K562 (cell line): ENCODE data around the gene RRAD. TPM values are rescaled to one million over a fixed set of nuclear protein-coding genes. Genes with fewer than 3 reads are reported as not detected.

Source experiments
- ATAC-seq: fragments of 200-7000 bp; cut with Tn5 transposase; 3 replicates; pipeline ENCODE4 v1.9.1; 2020; ENCODE audit warnings: moderate library complexity
- BruUV-seq: library from RNA; stranded (reverse); fragments of 400-500 nt; replicated peaks from 2 replicates; lab custom pipeline; 2021; lab: Mats Ljungman, UMichigan
- CTCF ChIA-PET: fragments of 300-600 bp; formaldehyde crosslinking; extraction: SDS; loops from one replicate; lab custom pipeline; 2021; ENCODE audit warnings: low intra/inter-chr PET ratio; lab: Yijun Ruan, JAX
- POLR2A ChIA-PET: fragments of 300-600, 350-650 bp; sonication (Branson Sonifier 250); formaldehyde crosslinking; extraction: SDS; loops from one replicate; lab custom pipeline; 2021; ENCODE audit warnings: antibody characterized with exemption, inconsistent platforms; lab: Yijun Ruan, JAX
- DNase-seq, 4 experiments: peaks; one replicate each; pipeline versions ENCODE4 v3.0.0 to v3.0.0-alpha.2; 2011 to 2018; ENCODE audit warnings: low spot score in 3 of 4, mixed read lengths in 3 of 4; ENCODE audit errors: extremely low read depth in 1 of 4
- FAIRE-seq: peaks from 2 replicates; lab custom pipeline; 2011; peaks lifted over from hg19 to GRCh38; lab: Jason Lieb, UNC
- H2AFZ ChIP-seq: 2 replicates; pipeline ENCODE4 v1.6.0; 2011; ENCODE audit warnings: low read depth, low read length, control low read depth, inconsistent platforms
- H3K27ac ChIP-seq: fragments of 200-600 bp; 3 replicates; pipeline ENCODE4 v1.8.0; 2011; ENCODE audit warnings: low read depth, mild to moderate bottlenecking, control low read depth, inconsistent platforms, low read length, moderate library complexity, mixed read lengths; ENCODE audit errors: extremely low read depth
- H3K27me3 ChIP-seq, 2 experiments: fragments of 300-600 bp in 1 of 2; 2 replicates in 1 of 2; 3 replicates in 1 of 2; pipeline versions ENCODE4 v1.6.0 to v1.8.0; 2011; ENCODE audit warnings: inconsistent platforms in 2 of 2, low read length in 2 of 2, mild to moderate bottlenecking in 1 of 2, mixed read lengths in 1 of 2, moderate library complexity in 1 of 2; ENCODE audit not compliant: control insufficient read depth in 2 of 2, insufficient read depth in 2 of 2
- H3K36me3 ChIP-seq: fragments of 300-600 bp; 3 replicates; pipeline ENCODE4 v1.8.0; 2011; ENCODE audit warnings: mild to moderate bottlenecking, low read length, inconsistent platforms; ENCODE audit not compliant: control insufficient read depth, insufficient read depth
- H3K4me1 ChIP-seq, 2 experiments: fragments of 200-600 bp in 1 of 2; replicated peaks in 1 of 2; 2 replicates in 1 of 2; 3 replicates in 1 of 2; pipeline versions ENCODE4 v1.5.1 to v1.8.0; 2011; ENCODE audit warnings: inconsistent platforms in 2 of 2, low read length in 2 of 2, mild to moderate bottlenecking in 1 of 2, mixed read lengths in 1 of 2, moderate library complexity in 1 of 2; ENCODE audit not compliant: control insufficient read depth in 2 of 2, insufficient read depth in 2 of 2
- H3K4me2 ChIP-seq: 2 replicates; pipeline ENCODE4 v1.6.1; 2011; ENCODE audit warnings: low read length, control low read depth, inconsistent platforms, mixed read lengths; ENCODE audit not compliant: insufficient read depth
- H3K4me3 ChIP-seq: fragments of 200-600 bp; sonication (generic), shearing (Covaris generic); 2 replicates; pipeline ENCODE4 v1.5.1; 2016; ENCODE audit warnings: control low read depth, inconsistent platforms
- H3K79me2 ChIP-seq: fragments of 200-600 bp; 3 replicates; pipeline ENCODE4 v1.8.0; 2011; ENCODE audit warnings: low read length, inconsistent platforms; ENCODE audit not compliant: control insufficient read depth, insufficient read depth
- H3K9ac ChIP-seq, 2 experiments: 2 replicates each; pipeline versions ENCODE4 v1.6.0 to v1.6.1; 2011; ENCODE audit warnings: low read depth in 2 of 2, low read length in 2 of 2, control low read depth in 1 of 2, inconsistent platforms in 1 of 2, mild to moderate bottlenecking in 1 of 2, mixed read lengths in 1 of 2; ENCODE audit not compliant: insufficient read depth in 1 of 2
- H3K9me1 ChIP-seq: one replicate; pipeline ENCODE4 v1.6.0; 2011; ENCODE audit warnings: inconsistent platforms, mild to moderate bottlenecking, low read length, moderate library complexity; ENCODE audit not compliant: control insufficient read depth, insufficient read depth
- H3K9me3 ChIP-seq: replicated peaks from 2 replicates; pipeline ENCODE4 v1.5.1; 2011; ENCODE audit warnings: low read depth, low read length, inconsistent platforms; ENCODE audit not compliant: control insufficient read depth, insufficient read depth
- H4K20me1 ChIP-seq: replicated peaks from 2 replicates; pipeline ENCODE4 v1.6.1; 2011; ENCODE audit warnings: low read length, inconsistent platforms, mixed read lengths; ENCODE audit not compliant: control insufficient read depth, insufficient read depth
- EP400 ChIP-seq: fragments of 450-650 bp; IDR thresholded peaks from 2 replicates; pipeline ENCODE4 v1.6.1; 2017; ENCODE audit warnings: antibody characterized with exemption, mild to moderate bottlenecking, moderate library complexity
- NR0B1 ChIP-seq: fragments of 450-650 bp; IDR thresholded peaks from one replicate; pipeline ENCODE4 v1.6.1; 2018; ENCODE audit warnings: mild to moderate bottlenecking, moderate library complexity; ENCODE audit not compliant: partially characterized antibody
- PHF20 ChIP-seq: fragments of 450-650 bp; IDR thresholded peaks from 2 replicates; pipeline ENCODE4 v1.6.1; 2018; ENCODE audit not compliant: partially characterized antibody
- ZEB2 ChIP-seq: fragments of 450-650 bp; IDR thresholded peaks from 2 replicates; pipeline ENCODE4 v1.6.1; 2016
- ZNF146 ChIP-seq: IDR thresholded peaks from one replicate; pipeline ENCODE4 v1.6.1; 2018; ENCODE audit warnings: missing compliant biosample characterization; ENCODE audit not compliant: unreplicated experiment
- ZNF282 ChIP-seq: sonication (generic); formaldehyde crosslinking; IDR thresholded peaks from 2 replicates; pipeline ENCODE4 v1.8.1; 2023; ENCODE audit warnings: missing genetic modification reagents
- ZNF384 ChIP-seq: IDR thresholded peaks from 2 replicates; pipeline ENCODE4 v1.6.1; 2012; ENCODE audit warnings: low read depth, low read length, improper control_type of control experiment
- ZNF407 ChIP-seq: fragments of 450-650 bp; IDR thresholded peaks from 2 replicates; pipeline ENCODE4 v1.6.1; 2016; ENCODE audit warnings: low read depth
- ZSCAN29 ChIP-seq: fragments of 450-650 bp; IDR thresholded peaks from 2 replicates; pipeline ENCODE4 v1.6.1; 2017
- WGBS: fragments of 100-300 bp; shearing (Covaris generic); methylation state at CpG from one replicate; pipeline ENCODE4 v1.1.6; 2016; ENCODE audit warnings: low coverage, mixed read lengths; ENCODE audit not compliant: insufficient coverage; ENCODE audit errors: missing lambda C conversion rate; 5-methylcytosine and 5-hydroxymethylcytosine counted together
- in situ Hi-C: fragments of 300-500 bp; cut with MboI; formaldehyde crosslinking; loops from 4 replicates; pipeline ENCODE4 v1.15.0; 2018; ENCODE audit warnings: inconsistent platforms, mixed read lengths
- intact Hi-C: fragments of 100-400 bp; cut with micrococcal nuclease; formaldehyde crosslinking; loops from 2 replicates; pipeline ENCODE4 v1.14.2; 2022
- polyA plus RNA-seq, 8 experiments: library from polyadenylated mRNA; depleted of rRNA in 4 of 8; stranded (reverse) in 5 of 8; unstranded in 3 of 8; fragments of >200 nt; fragmentation: Nextera tagmentation in 2 of 8; fragmentation: Illumina TruSeq in 1 of 8; extraction: Ambion mirVana in 2 of 8; extraction: Trizol in 1 of 8; gene quantifications; 2 replicates each; pipeline versions ENCODE4 v1.2.1 to v1.2.3, GENCODE V29; 2011 to 2014; ENCODE audit warnings: inconsistent platforms in 1 of 8, missing spikeins in 1 of 8
- total RNA-seq, 7 experiments: library from RNA; depleted of rRNA in 6 of 7; stranded (reverse); fragments of >200 nt in 6 of 7; fragmentation: Illumina TruSeq in 2 of 7; extraction: Trizol in 2 of 7; gene quantifications; 2 replicates each; pipeline versions ENCODE4 v1.2.1 to v1.2.3, GENCODE V29; 2011 to 2021; ENCODE audit warnings: low replicate concordance in 1 of 7

The RRAD gene
- total and polyA plus RNA-seq, 9 of the 15 experiments (the other 6 are each of a cell fraction or from before 2014, with no cell fraction given) = 0.09 to 0.20 (median 0.13) TPM; not detected in 5

GRCh38 chr16:66903544-66904427, 21.5 kb downstream of the RRAD start:
- FAIRE-seq = no peak
- H4K20me1 ChIP-seq = no peaks in the 10 kb centered on the region
- in situ Hi-C loops = no loop called here
- H3K4me3 ChIP-seq = no peak overlapping the region
- no peaks in the 10 kb centered on the region for H3K36me3 ChIP-seq
- no peaks in the 10 kb centered on the region for H3K27me3 ChIP-seq
- no peak overlapping the region for H2AFZ ChIP-seq
- POLR2A ChIA-PET = interaction anchor here (0.8 to 1.3 kb wide), 3 partner anchors 11 to 25 kb away, joined by 3 to 4 read pairs (median 3); no protein-coding TSS in a partner anchor
- no peak for TF ChIP-seq ZNF282 (CRISPR knock-in tag)
- no peak for TF ChIP-seq ZSCAN29
- no peak for TF ChIP-seq EP400
- no peak for TF ChIP-seq NR0B1
- no peak for TF ChIP-seq ZNF146 (CRISPR knock-in tag)
- TF ChIP-seq PHF20 = no peak
- no peak for TF ChIP-seq ZEB2
- TF ChIP-seq ZNF407 = no peak
- no peak for TF ChIP-seq ZNF384
- H3K9me1 ChIP-seq = no peaks in the 10 kb centered on the region
- peaks cover 42 to 60% of the 10 kb centered on the region in 2 experiments for H3K4me1 ChIP-seq
- H3K79me2 ChIP-seq = no peaks in the 10 kb centered on the region
- H3K9me3 ChIP-seq = no peaks in the 10 kb centered on the region
- CTCF ChIA-PET = no interaction called here
- H3K4me2 ChIP-seq = no peak overlapping the region
- H3K27ac ChIP-seq = no peak overlapping the region
- intact Hi-C loops = no loop called here
- no peak for DNase-seq
- no peak for ATAC-seq
- BruUV-seq = no TSS peak
- H3K9ac ChIP-seq = peak overlapping the region in 1 of 2 experiments; percentile 21; a peak in 1 of 4 replicates
- 71% methylated on average over 10 of the region's 11 CpGs for WGBS
